Astrocyte (in vitro differentiated cells and primary cell): Measurements from ENCODE around the gene LRRC36. TPM values are rescaled to one million over a fixed set of nuclear protein-coding genes. Genes with fewer than 3 reads are reported as not detected.
A peak's percentile ranks its signal among the peaks of the same experiment; 100 is the strongest.

ENCODE experiments used
- DNase-seq: peaks from one replicate; pipeline ENCODE4 v3.0.0-alpha.2; 2010; ENCODE audit warnings: low read depth
- FAIRE-seq: peaks from 2 replicates; lab custom pipeline; 2011; peaks lifted over from hg19 to GRCh38; lab: Jason Lieb, UNC
- H2AFZ ChIP-seq: 2 replicates; pipeline ENCODE4 v1.6.0; 2012; ENCODE audit warnings: low read depth, low read length, inconsistent platforms
- H3K27ac ChIP-seq: 2 replicates; pipeline ENCODE4 v1.5.1; 2011; ENCODE audit warnings: low read depth, low read length, inconsistent platforms
- H3K27me3 ChIP-seq: 2 replicates; pipeline ENCODE4 v1.6.0; 2011; ENCODE audit warnings: low read length, inconsistent platforms; ENCODE audit not compliant: insufficient read depth
- H3K36me3 ChIP-seq: 2 replicates; pipeline ENCODE4 v1.5.1; 2011; ENCODE audit warnings: low read length, inconsistent platforms; ENCODE audit not compliant: insufficient read depth
- H3K4me1 ChIP-seq: 2 replicates; pipeline ENCODE4 v1.5.1; 2011; ENCODE audit warnings: low read length, inconsistent platforms; ENCODE audit not compliant: insufficient read depth
- H3K4me2 ChIP-seq: 2 replicates; pipeline ENCODE4 v1.6.0; 2012; ENCODE audit warnings: low read length, inconsistent platforms
- H3K4me3 ChIP-seq: 2 replicates; pipeline ENCODE4 v1.5.1; 2011; ENCODE audit warnings: low read depth, mild to moderate bottlenecking, low read length, inconsistent platforms; ENCODE audit not compliant: insufficient read depth
- H3K79me2 ChIP-seq: 2 replicates; pipeline ENCODE4 v1.6.0; 2012; ENCODE audit warnings: mild to moderate bottlenecking, low read length, inconsistent platforms; ENCODE audit not compliant: insufficient read depth
- H3K9ac ChIP-seq: 2 replicates; pipeline ENCODE4 v1.6.0; 2012; ENCODE audit warnings: mild to moderate bottlenecking, low read length, inconsistent platforms
- H3K9me3 ChIP-seq: 2 replicates; pipeline ENCODE4 v1.5.1; 2012; ENCODE audit warnings: low read depth, mild to moderate bottlenecking, low read length, inconsistent platforms; ENCODE audit not compliant: insufficient read depth
- H4K20me1 ChIP-seq: 2 replicates; pipeline ENCODE4 v1.6.0; 2012; ENCODE audit warnings: low read length, inconsistent platforms; ENCODE audit not compliant: insufficient read depth
- H3K27ac Mint-ChIP-seq: one replicate; pipeline ENCODE4 v1.8.0; 2021; ENCODE audit warnings: mild to moderate bottlenecking, mixed read lengths; ENCODE audit not compliant: unreplicated experiment
- H3K27me3 Mint-ChIP-seq: one replicate; pipeline ENCODE4 v1.8.0; 2021; ENCODE audit warnings: low read depth, mixed read lengths; ENCODE audit not compliant: unreplicated experiment
- H3K36me3 Mint-ChIP-seq: one replicate; pipeline ENCODE4 v1.8.0; 2021; ENCODE audit warnings: low read depth, mixed read lengths; ENCODE audit not compliant: unreplicated experiment
- H3K4me1 Mint-ChIP-seq: one replicate; pipeline ENCODE4 v1.8.0; 2021; ENCODE audit warnings: low read depth, mixed read lengths; ENCODE audit not compliant: unreplicated experiment
- H3K4me3 Mint-ChIP-seq: one replicate; pipeline ENCODE4 v1.8.0; 2021; ENCODE audit warnings: mild to moderate bottlenecking, moderate library complexity, mixed read lengths; ENCODE audit not compliant: unreplicated experiment
- H3K9me3 Mint-ChIP-seq: one replicate; pipeline ENCODE4 v1.8.0; 2021; ENCODE audit warnings: mild to moderate bottlenecking, mixed read lengths; ENCODE audit not compliant: unreplicated experiment
- CTCF ChIP-seq: IDR thresholded peaks from 2 replicates; pipeline ENCODE4 v1.5.1; 2011; ENCODE audit warnings: low read depth, mild to moderate bottlenecking, inconsistent platforms, low read length, moderate library complexity; ENCODE audit not compliant: insufficient read depth
- EZH2 ChIP-seq: IDR thresholded peaks from 2 replicates; pipeline ENCODE4 v1.6.1; 2012; ENCODE audit warnings: mild to moderate bottlenecking, low read length, inconsistent platforms; ENCODE audit not compliant: insufficient read depth
- total RNA-seq: library from RNA; stranded (reverse); gene quantifications from 2 replicates; pipeline ENCODE4 v1.2.1, GENCODE V29; 2021

Gene LRRC36
- total RNA-seq, 1 donor from 2014 or later, result not detected

- Histone ChIP-seq H3K4me1 (peaks cover 4% of the 10 kb centered on the region), H3K36me3 (no peaks in the 10 kb centered on the region), H4K20me1 (peaks cover 28% of the 10 kb centered on the region), H3K4me3 (peak within 1 kb of the TSS; percentile 13), H3K27me3 (peaks cover 31% of the 10 kb centered on the region), H3K4me2 (peak within 1 kb of the TSS; percentile 83), H3K9me3 (no peaks in the 10 kb centered on the region), H3K27ac (no peak within 1 kb of the TSS), H2AFZ (peak within 1 kb of the TSS; percentile 56), H3K79me2 (no peaks in the 10 kb centered on the region), H3K9ac (no peak within 1 kb of the TSS)
- Mint-ChIP-seq H3K27ac (no peak within 1 kb of the TSS), H3K4me3 (peak within 1 kb of the TSS; percentile 77), H3K27me3 (peaks cover 46% of the 10 kb centered on the region), H3K9me3 (peaks cover 2% of the 10 kb centered on the region), H3K36me3 (peaks cover 13% of the 10 kb centered on the region), H3K4me1 (peaks cover 8% of the 10 kb centered on the region)
- DNase-seq, result peak; percentile 14
- no peak for TF ChIP-seq EZH2
- TF ChIP-seq CTCF, result no peak
- FAIRE-seq, result no peak
These were observed 104.6 kb downstream of the LRRC36 start, which contains the start of gene HSD11B2 for GRCh38 chr16:67430977-67431774. HSD11B2 (plus strand) TSS chr16:67431121; CDS start chr16:67431249, 128 bp downstream.

GRCh38 chr16:67431775-67432505 is 105.3 kb downstream of the LRRC36 start:
- Histone ChIP-seq H3K27ac (no peak overlapping the region), H2AFZ (peak overlapping the region; percentile 47), H3K79me2 (no peaks in the 10 kb centered on the region), H3K36me3 (no peaks in the 10 kb centered on the region), H3K4me3 (peak overlapping the region; percentile 13), H3K4me1 (peaks cover 4% of the 10 kb centered on the region), H3K9me3 (no peaks in the 10 kb centered on the region), H3K9ac (no peak overlapping the region), H3K4me2 (peak overlapping the region; percentile 83), H3K27me3 (peaks cover 28% of the 10 kb centered on the region), H4K20me1 (peaks cover 28% of the 10 kb centered on the region)
- H3K9me3 Mint-ChIP-seq, result peaks cover 2% of the 10 kb centered on the region
- H3K4me3 Mint-ChIP-seq, result no peak overlapping the region
- no peak for DNase-seq
- peaks cover 40% of the 10 kb centered on the region for H3K27me3 Mint-ChIP-seq
- no peak for TF ChIP-seq EZH2
- no peak for TF ChIP-seq CTCF
- FAIRE-seq, result no peak
- H3K4me1 Mint-ChIP-seq, result peaks cover 6% of the 10 kb centered on the region
- peaks cover 16% of the 10 kb centered on the region for H3K36me3 Mint-ChIP-seq
- no peak overlapping the region for H3K27ac Mint-ChIP-seq
